GM21390 (cell line): ENCODE results near the gene ACOT13.
"Not testable (repeated sequence)": the region's sequence is repeated elsewhere in the genome, so short reads cannot be mapped to it uniquely, and the experiment has no call there.

Experiments
- ATAC-seq: cut with Tn5 transposase; IDR thresholded peaks from one replicate; pipeline ENCODE4 v1.9.1; 2021; ENCODE audit not compliant: unreplicated experiment

The ACOT13 gene

GRCh38 chr6:24721461-24722215 lies 54.8 kb downstream of the ACOT13 start:
- peak; percentile 48 for ATAC-seq

GRCh38 chr6:24723270-24723669 lies 56.4 kb downstream of the ACOT13 start:
- ATAC-seq = no peak

- not testable (repeated sequence) for ATAC-seq
Measured at GRCh38 chr6:24730653-24731052, 63.8 kb downstream of the ACOT13 start.

DNA sequence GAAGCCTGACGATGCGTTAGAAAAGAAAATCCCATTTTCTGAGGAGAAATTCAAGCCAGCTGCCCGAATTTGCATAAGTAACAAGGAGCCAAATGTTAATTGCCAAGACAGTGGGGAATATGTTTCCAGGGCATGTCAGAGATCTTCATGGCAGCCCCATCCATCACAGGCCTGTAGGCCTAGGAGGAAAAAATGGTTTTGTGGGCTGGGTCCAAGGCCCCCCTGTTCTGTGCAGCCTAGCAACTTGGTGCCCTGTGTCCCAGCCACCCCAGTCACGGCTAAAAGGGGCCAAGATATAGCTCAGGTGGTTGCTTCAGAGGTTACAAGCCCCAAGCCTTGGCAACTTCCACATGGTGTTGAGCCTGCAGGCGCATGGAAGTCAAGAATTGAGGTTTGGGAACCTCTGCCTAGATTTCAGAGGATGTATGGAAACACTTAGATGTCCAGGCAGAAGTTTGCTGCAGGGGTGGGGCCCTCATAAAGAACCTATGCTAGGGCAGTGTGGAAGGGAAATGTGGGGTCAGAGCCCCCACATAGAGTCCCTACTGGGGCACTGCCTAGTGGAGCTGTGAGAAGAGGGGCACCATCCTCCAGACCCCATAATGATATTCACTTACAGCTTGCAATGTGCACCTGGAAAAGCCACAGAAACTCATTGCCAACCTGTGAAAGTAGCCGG lies 64.7 kb downstream of the ACOT13 start:
- ATAC-seq = not testable (repeated sequence)

DNA sequence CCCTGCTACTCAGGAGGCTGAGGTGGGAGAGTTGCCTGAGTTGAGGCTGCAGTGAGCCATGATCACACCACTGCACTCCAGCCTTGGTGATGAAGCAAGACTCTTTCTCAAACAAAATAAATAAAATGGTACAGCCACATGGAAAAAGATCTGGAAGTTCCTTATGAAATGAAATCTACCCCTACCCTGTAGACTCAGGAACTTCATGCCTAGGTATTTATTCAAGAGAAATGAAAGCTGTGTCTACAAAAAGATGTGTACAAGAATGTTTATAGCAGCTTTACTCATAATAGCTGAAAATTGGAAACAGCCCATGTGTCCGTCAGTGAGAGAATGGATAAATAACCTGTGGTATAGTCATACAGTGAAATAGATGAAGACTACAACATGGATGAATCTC lies 67.3 kb downstream of the ACOT13 start:
- no peak for ATAC-seq

DNA sequence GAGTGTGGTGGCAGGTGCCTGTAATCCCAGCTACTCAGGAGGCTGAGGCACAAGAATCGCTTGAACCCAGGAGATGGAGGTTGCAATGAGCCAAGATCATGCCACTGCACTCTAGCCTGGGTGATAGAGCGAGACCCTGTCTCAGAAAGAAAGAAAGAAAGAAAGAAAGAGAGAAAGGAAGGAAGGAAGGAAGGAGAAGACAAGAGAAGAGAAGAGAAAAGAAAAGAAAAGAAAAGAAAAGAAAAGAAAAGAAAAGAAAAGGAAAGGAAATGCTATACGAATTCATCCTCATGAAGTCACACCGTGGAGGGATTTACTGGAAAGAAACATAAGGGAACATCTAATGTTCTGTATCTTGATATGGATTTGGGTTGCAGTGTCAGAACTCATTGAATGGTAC lies 67.8 kb downstream of the ACOT13 start:
- not testable (repeated sequence) for ATAC-seq

DNA sequence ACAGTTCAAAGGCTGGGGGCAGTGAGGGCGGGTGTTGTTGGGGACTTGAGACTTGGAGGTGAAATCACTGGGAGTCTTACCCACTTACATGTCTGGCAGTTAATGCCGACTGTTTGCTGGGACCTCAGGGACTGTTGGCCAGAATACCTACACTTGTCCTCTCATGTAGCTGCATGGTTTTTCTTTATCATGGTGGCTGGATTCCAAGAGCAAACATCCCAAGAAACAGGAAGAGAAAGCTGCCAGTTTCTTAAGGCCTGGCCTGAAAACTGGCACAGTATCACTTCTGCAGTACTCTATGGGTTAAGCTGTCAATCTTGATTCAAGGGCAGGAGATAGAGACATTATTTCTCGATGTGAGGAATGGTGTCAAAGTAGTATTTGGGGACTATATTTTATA lies 71.9 kb downstream of the ACOT13 start:
- no peak for ATAC-seq

DNA sequence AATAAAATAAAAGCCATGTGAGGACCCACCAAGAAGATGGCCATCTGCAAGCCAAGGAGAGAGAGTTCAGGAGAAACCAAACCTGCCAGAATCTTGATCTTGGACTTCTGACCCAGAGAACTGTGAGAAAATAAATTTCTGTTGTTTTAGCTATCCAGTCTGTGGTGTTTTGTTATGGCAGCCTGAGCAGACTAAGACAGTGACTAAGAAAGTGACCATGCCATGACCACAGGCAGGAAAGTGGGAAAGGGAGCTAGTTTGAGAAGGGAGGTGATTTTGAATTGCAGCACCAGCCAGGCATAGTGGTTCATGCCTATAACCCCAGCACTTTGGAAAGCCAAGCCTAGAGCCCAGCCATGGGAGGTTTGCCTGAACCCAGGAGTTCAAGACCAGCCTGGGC lies 74.0 kb downstream of the ACOT13 start:
- no peak for ATAC-seq

GRCh38 chr6:24742216-24742738 lies 75.4 kb downstream of the ACOT13 start:
- ATAC-seq = no peak

DNA sequence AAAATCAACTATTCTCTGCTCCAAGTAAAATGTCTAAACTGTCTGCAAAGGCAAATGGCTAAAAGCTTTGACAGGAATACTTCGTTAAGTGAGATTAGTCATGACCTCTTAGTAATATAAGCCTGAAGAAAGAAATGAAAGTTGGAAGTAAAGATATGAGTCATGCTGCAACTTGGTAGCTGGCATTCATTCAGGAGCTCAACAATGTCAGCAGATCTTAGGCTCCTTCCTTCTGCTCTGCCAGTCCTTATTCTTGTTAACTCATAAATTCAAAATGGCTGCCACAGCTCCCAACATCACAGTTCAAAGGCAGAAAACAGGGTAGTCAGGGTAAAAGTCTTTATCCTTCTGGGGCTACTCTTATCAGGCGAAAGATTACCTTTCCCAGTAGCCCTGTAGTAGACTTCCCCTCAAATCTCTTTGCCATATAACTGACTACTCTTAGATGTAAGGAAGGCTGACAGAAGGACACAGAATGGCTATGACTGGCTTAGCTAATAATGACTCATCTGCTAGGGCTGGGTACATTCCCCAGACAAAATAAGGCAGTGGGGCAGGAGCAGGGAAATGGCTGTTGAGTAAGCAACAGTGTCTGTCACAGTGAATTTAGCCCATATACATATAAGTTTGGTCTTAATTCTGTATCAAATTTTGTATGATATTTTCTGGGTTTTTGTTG lies 76.5 kb downstream of the ACOT13 start:
- peak; percentile 86 for ATAC-seq

GRCh38 chr6:24743944-24744335 lies 77.1 kb downstream of the ACOT13 start:
- peak; percentile 53 for ATAC-seq

- ATAC-seq = no peak
Measured at GRCh38 chr6:24744911-24745310, 78.0 kb downstream of the ACOT13 start.

DNA sequence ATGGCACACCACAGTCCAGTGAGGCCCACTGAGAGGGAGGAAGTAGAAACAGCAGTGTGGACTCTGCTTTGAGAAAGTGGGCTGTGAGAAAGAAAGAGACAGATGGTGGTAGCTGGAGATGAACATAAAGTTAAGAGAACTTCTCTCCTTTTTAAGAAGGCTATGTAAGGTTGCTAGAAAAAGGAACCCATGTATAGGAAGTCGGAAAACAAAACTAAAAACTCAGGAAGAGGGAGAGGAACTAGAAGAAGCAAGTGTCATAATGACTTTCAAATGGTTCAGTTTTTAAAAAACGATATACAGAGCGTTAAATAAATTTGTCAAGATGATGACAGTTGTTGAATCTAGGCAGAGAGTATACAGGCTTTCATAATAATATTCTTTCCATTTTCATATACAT lies 82.4 kb downstream of the ACOT13 start:
- no peak for ATAC-seq

- ATAC-seq = not testable (repeated sequence)
Measured at GRCh38 chr6:24750878-24751277, 84.0 kb downstream of the ACOT13 start.

DNA sequence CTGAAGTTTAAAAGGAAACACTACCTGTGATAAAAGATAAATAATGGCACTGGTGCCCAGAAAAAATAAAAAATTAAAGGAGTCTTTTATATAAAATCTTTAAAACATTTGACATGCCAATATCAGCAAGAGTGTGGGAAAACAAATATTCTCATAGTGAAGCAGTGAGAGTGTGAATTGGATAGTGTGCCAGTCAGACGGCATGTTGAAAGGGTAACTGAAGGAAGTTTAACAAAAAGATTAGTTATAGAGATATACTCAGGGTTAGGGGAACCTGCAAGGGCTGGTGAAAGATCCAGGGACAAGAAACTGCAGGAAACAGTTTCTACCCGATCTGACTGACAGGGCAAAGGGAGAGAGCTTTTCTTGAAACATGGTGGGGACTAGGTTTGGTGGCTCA lies 85.6 kb downstream of the ACOT13 start:
- ATAC-seq = no peak

DNA sequence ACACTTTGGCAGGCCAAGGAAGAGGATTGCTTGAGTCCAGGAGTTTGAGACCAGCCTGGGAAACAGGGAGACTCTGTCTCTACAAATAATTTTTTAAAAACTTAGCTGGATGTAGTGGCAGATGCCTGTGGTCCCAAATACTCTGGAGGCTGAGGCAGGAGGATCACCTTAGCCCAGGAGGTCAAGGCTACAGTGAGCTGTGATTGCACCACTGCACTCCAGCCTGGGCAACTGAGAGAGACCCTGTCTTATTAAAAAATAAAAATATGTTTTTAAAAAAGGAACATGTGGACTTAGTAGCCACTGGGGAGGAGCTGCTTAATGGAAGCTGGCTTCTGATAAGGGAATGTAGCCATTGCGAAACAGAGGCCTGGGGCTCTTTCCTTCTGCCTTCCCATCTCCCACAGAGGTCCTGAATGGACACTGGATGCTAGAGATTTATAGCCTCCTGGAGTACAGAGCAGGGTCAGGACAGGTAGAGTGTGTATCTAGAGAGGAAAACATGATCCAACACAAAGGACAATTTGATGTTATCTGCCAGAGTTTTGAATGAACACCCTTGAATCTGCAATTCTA lies 86.1 kb downstream of the ACOT13 start:
- ATAC-seq = no peak

DNA sequence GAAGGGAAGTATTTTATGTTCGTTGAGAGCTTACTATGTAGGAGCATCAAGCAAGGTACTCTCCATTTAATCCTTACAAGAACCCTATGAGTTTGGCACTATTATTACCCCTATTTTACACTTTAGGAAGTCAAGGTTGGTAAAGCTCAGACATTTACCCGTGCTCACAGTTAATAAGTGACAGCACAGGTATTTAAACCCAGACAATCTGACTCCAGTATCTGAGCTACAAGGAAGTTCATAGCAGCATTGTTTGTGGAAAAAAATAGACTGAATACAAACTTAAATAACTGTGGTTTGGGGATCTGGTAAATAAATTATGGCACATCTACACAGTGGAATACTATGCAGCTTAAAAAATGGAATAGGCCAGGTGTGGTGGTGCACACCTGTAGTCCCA lies 86.7 kb downstream of the ACOT13 start:
- ATAC-seq = no peak

- not testable (repeated sequence) for ATAC-seq
Measured at GRCh38 chr6:24754378-24754777, 87.5 kb downstream of the ACOT13 start.
